LoVo (cell line): ENCODE results near the gene ATP2C2.
"Not testable (repeated sequence)": the region's sequence is repeated elsewhere in the genome, so short reads cannot be mapped to it uniquely, and the experiment has no call there.

Source experiments
- DNase-seq: peaks from one replicate; pipeline ENCODE4 v3.0.0-alpha.2; 2016; ENCODE audit warnings: low spot score

The ATP2C2 gene

GRCh38 chr16:84341528-84342295, 26.6 kb upstream of the ATP2C2 start:
- no peak for DNase-seq

- DNase-seq, result not testable (repeated sequence)
Observed at GRCh38 chr16:84343800-84344199, 24.5 kb upstream of the ATP2C2 start.

GRCh38 chr16:84344781-84345180, 23.6 kb upstream of the ATP2C2 start:
- DNase-seq, result no peak

- no peak for DNase-seq
Observed at GRCh38 chr16:84347161-84347560, 21.2 kb upstream of the ATP2C2 start.

- DNase-seq, result no peak
Observed at GRCh38 chr16:84348386-84348888, 19.9 kb upstream of the ATP2C2 start.

GRCh38 chr16:84349862-84350684, 18.3 kb upstream of the ATP2C2 start:
- no peak for DNase-seq

GRCh38 chr16:84350685-84351400, 17.5 kb upstream of the ATP2C2 start:
- DNase-seq, result no peak

- no peak for DNase-seq
Observed at GRCh38 chr16:84351630-84352029, 16.7 kb upstream of the ATP2C2 start.

- DNase-seq, result no peak
Observed at GRCh38 chr16:84354306-84354705, 14.0 kb upstream of the ATP2C2 start.

GRCh38 chr16:84355149-84355548, 13.2 kb upstream of the ATP2C2 start:
- no peak for DNase-seq

GRCh38 chr16:84356176-84356575, 12.2 kb upstream of the ATP2C2 start:
- no peak for DNase-seq

- no peak for DNase-seq
Observed at GRCh38 chr16:84356591-84357116, 11.7 kb upstream of the ATP2C2 start.

- no peak for DNase-seq
Observed at GRCh38 chr16:84357191-84357651, 11.1 kb upstream of the ATP2C2 start.

- DNase-seq, result no peak
Observed at GRCh38 chr16:84358601-84359295, 9.6 kb upstream of the ATP2C2 start.

GRCh38 chr16:84359326-84359725, 9.0 kb upstream of the ATP2C2 start:
- DNase-seq, result no peak

GRCh38 chr16:84360170-84360569, 8.2 kb upstream of the ATP2C2 start:
- DNase-seq, result no peak

GRCh38 chr16:84360748-84361147, 7.6 kb upstream of the ATP2C2 start:
- no peak for DNase-seq

GRCh38 chr16:84361546-84361945, 6.8 kb upstream of the ATP2C2 start:
- DNase-seq, result no peak

GRCh38 chr16:84362471-84362941, 5.8 kb upstream of the ATP2C2 start:
- no peak for DNase-seq

GRCh38 chr16:84366208-84366607, 2.1 kb upstream of the ATP2C2 start:
- DNase-seq, result no peak

GRCh38 chr16:84367297-84367680, 1.0 kb upstream of the ATP2C2 start:
- DNase-seq, result no peak
